GM21360 (cell line): ENCODE results near the gene PVR.
"Not testable (repeated sequence)": the region's sequence is repeated elsewhere in the genome, so short reads cannot be mapped to it uniquely, and the experiment has no call there.

Experiments
- ATAC-seq: cut with Tn5 transposase; IDR thresholded peaks from one replicate; pipeline ENCODE4 v1.9.1; 2021; ENCODE audit warnings: mild to moderate bottlenecking, moderate library complexity; ENCODE audit not compliant: unreplicated experiment

Gene PVR

GRCh38 chr19:44617110-44617880, 26.4 kb upstream of the PVR start:
- ATAC-seq, result no peak

GRCh38 chr19:44618640-44619357, 24.9 kb upstream of the PVR start:
- ATAC-seq, result no peak

- no peak for ATAC-seq
Observed at GRCh38 chr19:44620667-44621066, 23.0 kb upstream of the PVR start.

- ATAC-seq, result no peak
Observed at GRCh38 chr19:44621367-44621766, 22.3 kb upstream of the PVR start.

GRCh38 chr19:44623080-44623479, 20.6 kb upstream of the PVR start:
- ATAC-seq, result no peak

- no peak for ATAC-seq
Observed at GRCh38 chr19:44623626-44624025, 20.1 kb upstream of the PVR start.

GRCh38 chr19:44624840-44625354, 18.8 kb upstream of the PVR start:
- ATAC-seq, result no peak

- not testable (repeated sequence) for ATAC-seq
Observed at GRCh38 chr19:44625637-44626036, 18.1 kb upstream of the PVR start.

- no peak for ATAC-seq
Observed at GRCh38 chr19:44626048-44626624, 17.6 kb upstream of the PVR start.

GRCh38 chr19:44627631-44628030, 16.1 kb upstream of the PVR start:
- ATAC-seq, result no peak

GRCh38 chr19:44628793-44629192, 14.9 kb upstream of the PVR start:
- no peak for ATAC-seq

GRCh38 chr19:44631611-44632010, 12.1 kb upstream of the PVR start:
- not testable (repeated sequence) for ATAC-seq

GRCh38 chr19:44634058-44634457, 9.7 kb upstream of the PVR start:
- not testable (repeated sequence) for ATAC-seq

- no peak for ATAC-seq
Observed at GRCh38 chr19:44634785-44635184, 8.9 kb upstream of the PVR start.

GRCh38 chr19:44635581-44636438, 7.9 kb upstream of the PVR start:
- no peak for ATAC-seq

GRCh38 chr19:44636439-44637389, 7.0 kb upstream of the PVR start:
- no peak for ATAC-seq

GRCh38 chr19:44637390-44637764, 6.3 kb upstream of the PVR start:
- no peak for ATAC-seq

- no peak for ATAC-seq
Observed at GRCh38 chr19:44640518-44640917, 3.2 kb upstream of the PVR start.

- no peak for ATAC-seq
Observed at GRCh38 chr19:44641501-44642265, 2.0 kb upstream of the PVR start.
